Brain pericyte (primary cell): ENCODE results near the gene ITGB1.
A peak's percentile ranks its signal among the peaks of the same experiment; 100 is the strongest.
"Not testable (repeated sequence)": the region's sequence is repeated elsewhere in the genome, so short reads cannot be mapped to it uniquely, and the experiment has no call there.

ENCODE experiments used
- DNase-seq: peaks from one replicate; pipeline ENCODE4 v3.0.0-alpha.2; 2012; ENCODE audit warnings: low read depth, low spot score

The ITGB1 gene

GRCh38 chr10:32980558-32981468 lies 22.8 kb upstream of the ITGB1 start:
- peak; percentile 82 for DNase-seq

GRCh38 chr10:32980242-32980557 lies 22.2 kb upstream of the ITGB1 start:
- no peak for DNase-seq

DNA sequence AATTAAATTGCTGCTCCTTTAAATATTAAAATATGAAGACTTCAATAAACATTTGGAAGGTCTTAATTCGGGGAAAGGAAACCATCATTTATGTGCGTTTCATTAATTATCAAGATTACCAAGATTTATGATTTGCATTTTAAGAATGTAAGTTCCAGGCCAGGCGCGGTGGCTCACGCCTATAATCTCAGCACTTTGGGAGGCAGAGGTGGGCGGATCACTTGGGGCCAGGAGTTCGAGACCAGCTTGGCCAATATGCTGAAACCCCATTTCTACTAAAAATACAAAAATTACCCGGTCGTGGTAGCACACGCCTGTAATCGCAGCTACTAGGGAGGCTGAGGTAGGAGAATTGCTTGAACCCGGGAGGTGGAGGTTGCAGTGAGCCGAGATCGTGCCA lies 21.7 kb upstream of the ITGB1 start:
- DNase-seq: not testable (repeated sequence)

DNA sequence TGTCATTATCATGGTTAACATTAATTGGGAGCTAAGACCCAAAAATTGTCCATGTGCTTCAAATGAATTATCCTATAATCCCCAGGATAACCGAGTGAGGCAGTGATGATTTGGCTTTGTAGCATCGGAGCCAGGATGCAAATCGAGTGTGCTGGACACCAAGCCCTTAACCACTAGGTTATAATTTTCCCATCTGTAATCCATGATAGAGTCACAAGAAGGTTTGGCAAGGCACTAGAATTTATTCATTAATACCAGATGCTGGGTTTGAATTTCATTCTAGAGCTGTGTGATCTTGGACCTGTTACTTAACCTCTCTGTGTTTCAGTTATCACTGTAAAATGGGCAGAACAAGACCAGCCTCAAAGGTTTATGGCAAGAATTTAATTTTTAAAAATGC lies 21.0 kb upstream of the ITGB1 start:
- DNase-seq: no peak

DNA sequence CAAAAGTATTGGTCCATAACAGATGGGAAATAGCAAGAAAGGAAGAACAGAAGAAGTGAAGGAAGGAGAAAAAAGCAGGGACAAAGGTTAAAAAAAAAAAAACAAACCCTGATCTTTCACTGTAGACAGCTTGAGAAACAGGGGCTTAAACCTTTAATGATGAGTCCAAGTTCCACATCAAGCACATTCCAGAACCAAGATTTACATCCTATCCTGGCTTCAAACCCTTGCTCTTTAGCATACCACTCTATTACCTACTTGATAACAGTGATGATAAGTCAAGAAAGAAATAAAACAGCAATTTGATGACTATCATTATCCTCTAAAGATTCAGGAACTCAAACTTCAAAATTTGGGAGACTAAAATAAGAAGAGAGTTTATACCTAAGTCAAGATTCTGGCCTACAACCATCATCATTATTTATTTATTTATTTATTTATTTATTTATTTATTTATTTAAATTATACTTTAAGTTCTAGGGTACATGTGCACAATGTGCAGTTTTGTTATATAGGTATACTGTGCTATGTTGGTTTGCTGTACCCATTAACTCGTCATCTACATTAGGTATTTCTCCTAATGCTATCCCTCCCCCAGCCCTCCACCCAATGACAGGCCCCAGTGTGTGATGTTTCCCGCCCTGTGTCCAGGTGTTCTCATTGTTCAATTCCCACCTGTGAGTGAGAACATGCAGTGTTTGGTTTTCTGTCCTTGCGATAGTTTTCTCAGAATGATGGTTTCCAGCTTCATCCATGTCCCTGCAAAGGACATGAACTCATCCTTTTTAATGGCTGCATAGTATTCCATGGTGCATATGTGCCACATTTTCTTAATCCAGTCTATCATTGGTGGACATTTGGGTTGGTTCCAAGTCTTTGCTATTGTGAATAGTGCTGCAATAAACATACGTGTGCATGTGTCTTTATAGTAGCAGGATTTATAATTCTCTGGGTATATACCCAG lies 20.1 kb upstream of the ITGB1 start:
- not testable (repeated sequence) for DNase-seq

DNA sequence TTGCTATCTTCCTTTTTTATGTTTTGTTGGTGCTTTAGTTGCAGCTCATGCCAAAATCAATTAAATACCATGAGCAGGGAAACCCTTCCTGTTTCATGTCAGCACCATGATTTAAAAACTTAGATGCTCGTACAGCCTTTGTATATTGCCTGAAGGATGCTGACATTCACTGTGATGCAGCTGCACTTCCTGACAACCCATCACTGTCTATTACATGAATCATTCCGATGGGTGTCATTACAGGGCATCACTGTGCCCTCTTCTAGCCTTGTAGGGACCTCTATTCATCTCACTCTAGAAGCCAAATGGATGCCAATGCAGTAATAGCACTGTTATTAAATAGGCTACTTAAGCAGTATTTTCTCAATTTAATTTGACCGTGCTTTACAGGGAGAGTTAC lies 18.3 kb upstream of the ITGB1 start:
- no peak for DNase-seq

- no peak for DNase-seq
Measured at GRCh38 chr10:32972929-32973328, 14.9 kb upstream of the ITGB1 start.

DNA sequence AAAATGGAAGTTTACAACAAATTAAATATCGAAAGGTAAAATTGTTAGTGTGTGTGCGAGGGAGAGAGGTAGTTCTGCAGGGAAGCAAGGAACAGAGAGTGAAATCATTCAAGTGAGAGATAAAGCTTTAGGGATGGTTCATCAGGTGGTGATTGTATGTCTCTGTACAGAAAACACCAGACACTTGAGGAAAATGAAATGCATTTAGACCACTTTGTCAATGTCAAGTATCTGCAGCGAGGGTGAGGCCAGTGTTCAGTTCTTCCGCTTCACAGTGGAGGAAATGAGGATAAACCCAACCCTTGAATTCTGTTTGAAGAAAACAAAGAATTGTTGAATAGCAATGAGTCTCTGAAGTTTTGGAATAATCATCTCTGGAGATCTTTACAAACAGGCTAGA lies 14.4 kb upstream of the ITGB1 start:
- no peak for DNase-seq

DNA sequence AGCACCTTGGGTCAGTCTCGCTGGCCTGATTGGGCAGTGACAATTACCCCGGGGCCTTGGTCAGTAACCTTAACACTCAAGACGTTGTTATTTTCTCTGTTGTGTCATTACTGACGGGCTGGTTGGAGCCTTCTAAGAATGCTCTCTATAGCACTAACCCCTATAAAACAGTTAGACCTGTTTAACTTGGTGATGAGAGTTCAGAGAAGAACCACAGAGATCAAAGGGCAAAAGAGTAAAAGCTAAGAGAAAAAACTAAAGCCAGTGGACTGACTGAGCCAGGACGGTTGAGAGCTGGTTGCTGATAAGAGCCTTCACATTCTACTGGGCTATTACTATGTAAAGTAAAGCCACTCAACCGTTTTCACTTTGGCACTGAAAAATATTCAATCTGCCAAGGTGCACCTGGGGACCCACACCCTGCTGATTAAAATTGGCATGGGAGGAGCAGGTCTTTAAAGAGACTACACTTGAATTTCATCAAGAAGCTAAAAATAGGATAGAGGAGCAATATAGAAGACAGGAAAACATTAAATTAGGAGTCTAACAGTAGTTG lies 13.6 kb upstream of the ITGB1 start:
- no peak for DNase-seq

- DNase-seq: no peak
Measured at GRCh38 chr10:32970910-32971309, 12.9 kb upstream of the ITGB1 start.

DNA sequence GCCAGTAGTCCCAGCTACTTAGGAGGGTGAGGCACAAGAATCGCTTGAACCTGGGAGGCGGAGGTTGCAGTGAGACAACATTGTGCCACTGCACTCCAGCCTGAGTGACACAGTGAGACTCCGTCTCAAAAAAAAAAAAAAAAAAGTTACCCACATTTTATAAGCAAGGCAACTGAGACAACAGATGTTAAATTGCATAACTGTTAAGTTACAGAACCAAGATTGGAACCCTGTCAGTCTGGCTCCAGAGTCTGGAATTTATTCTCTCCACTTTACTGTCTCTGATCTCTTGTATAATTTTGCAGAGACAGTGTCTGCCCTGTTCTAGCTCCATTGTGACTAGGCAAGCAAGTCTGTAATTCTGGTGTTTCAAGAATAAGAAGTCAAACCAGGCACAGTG lies 6.2 kb upstream of the ITGB1 start:
- DNase-seq: no peak

- no peak for DNase-seq
Measured at GRCh38 chr10:32963096-32963495, 5.1 kb upstream of the ITGB1 start.

DNA sequence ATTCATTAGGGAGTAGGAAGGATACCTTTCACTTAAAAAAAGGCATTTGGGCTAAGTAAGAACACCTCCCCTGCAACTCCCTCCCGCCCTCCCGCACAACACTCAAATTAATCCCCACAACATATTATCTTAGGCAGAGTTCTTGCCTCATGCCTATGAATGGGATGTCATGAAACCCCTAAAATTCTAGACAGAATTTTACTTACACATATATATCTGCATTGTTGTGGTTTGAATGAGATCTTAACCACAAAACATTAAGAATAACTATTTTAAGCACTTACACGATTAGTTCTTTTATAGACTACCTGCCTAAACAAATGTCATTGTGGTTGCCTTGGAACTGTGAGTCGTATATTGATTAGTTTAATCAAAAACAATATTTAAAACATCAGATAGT lies 4.5 kb upstream of the ITGB1 start:
- DNase-seq: no peak

- no peak for DNase-seq
Measured at GRCh38 chr10:32961895-32962369, 3.9 kb upstream of the ITGB1 start.

DNA sequence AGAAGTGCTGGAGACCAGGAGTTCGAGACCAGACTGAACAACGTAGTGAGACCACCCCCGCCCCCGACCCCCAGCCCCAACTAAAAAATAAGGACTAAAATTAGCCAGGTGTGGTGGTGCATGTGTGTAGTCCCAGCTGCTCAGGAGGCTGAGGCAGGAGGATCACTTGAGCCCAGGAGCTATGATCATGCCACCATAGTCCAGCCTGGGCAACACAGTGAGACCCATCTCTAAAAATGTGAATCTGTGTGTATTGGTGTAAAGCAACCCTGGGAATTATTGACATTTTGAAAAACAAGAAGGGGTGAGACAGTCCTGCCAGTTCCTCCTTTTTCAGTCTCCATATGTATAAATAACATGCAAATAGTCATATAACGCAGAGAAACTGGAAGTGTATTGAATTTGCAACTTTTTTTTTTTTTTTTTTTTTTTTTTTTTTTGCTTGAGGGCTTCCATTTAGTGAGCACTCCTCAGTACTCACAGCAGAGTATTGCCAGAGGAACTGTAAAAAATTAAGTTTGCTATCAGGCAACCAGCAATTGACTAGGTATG lies 3.4 kb upstream of the ITGB1 start:
- DNase-seq: no peak

DNA sequence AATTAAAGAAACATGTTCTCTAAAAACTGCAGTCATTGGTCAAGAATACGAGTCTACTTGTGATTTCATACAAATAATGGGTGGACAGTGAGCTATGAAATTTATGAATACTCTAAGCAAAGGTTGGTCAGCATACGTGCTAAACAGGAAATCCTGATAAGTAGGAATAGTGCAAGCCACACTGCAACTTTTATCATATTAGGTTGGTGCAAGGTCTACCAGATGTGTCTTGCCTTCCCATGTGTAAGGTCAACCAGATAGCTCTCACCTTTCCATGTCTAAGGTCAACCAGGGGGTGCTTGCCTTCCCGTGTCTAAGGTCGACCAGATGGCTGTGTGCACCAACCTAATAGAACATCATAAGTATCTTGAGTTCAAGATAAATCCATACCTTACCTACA lies 2.0 kb upstream of the ITGB1 start:
- no peak for DNase-seq

GRCh38 chr10:32959006-32959920 lies 1.2 kb upstream of the ITGB1 start:
- DNase-seq: no peak

DNA sequence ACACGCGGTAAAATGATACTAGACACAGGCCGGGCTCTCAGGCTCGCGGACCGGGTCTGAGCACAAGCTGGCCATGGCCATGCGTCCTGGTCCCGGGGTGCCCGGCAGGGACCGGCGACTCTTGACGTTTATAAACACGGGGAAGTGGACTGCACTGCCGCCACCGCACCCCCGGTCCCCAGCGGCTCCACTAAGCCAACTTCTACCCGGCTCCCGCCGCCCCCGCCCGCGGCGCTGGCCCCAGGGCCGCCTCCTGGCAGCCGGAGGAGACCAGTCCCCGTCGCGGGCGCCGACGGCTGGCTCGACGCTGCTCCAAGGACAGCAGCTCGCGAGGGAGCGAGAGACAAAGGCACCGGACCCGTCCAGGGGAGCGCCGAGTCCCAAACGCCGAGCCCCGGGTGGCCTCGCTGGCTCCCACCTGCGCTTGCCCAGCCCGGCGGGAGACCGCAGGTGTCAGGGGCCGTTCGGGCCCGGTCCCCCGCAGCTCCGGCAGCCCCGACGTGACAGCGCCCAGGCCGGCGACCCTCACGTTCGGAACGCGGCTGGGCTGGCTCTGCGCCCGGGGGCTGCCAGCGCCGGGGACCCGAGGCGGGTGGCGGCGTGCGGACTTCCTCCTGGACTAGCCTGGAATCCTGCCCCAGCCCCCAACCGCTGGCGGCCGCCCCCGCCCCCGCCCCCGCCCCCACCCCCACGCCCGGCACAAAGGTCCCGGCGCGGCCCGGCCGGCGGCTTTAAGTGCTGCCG lies 517 bp downstream of the ITGB1 start:
- DNase-seq: no peak

DNA sequence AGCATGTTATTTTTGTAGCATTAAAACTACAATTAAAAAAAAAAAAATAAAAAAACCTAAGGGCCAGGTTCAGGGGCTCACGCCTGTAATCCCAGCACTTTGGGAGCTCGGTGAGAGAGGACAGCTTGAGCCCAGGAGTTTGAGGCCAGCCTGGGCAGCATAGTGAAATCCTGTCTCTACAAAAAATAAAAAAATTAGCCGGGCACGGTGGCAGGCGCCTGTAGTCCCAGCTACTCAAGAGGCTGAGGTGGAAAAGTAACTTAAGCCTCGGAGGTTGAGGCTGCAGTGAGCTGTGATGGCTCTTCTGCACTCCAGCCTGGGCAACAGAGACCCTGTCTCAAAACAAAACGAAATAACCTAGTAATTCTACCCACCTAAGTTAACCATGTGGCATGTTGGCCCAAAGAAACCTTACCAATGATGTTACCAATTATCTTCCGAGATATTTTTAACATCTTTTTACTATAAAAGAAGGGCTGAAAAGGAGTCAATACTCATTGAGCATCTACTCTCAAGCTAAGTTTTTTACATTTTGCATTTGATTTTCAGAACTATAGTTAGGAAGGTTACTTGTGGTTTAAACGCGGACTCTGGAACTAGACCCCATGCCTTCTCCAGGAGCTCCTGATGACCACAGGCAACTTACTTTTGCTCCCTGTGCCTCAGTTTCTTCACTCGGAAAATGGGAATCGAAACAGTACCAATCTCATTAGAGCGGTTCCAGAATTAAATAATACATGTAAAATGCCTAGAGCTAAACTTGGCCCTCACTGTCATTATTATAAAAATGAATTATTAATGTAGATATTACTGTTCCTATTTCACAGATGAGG lies 1.4 kb downstream of the ITGB1 start:
- no peak for DNase-seq
